ENCODE data around the gene SMTN. TPM values are rescaled to one million over a fixed set of nuclear protein-coding genes. Genes with fewer than 3 reads are reported as not detected.

SMTN gene
- polyA plus RNA-seq, 1 of the 3 experiments (the other 2 are of a cell fraction), result 30.4 TPM

- Histone ChIP-seq H3F3A (replicated peaks; ENCODE audit: insufficient read depth) (no peaks in the 10 kb centered on the region), H3K4me2 (no peak overlapping the region), H4K20me1 (ENCODE audit: insufficient read depth) (no peaks in the 10 kb centered on the region), H2AFZ (ENCODE audit: low read depth) (peak overlapping the region; percentile 76), H3K4me3 (ENCODE audit: low read depth in 2 of 2, low read length in 1 of 2) (no peak overlapping the region), H3K9ac (no peak overlapping the region), H3K27me3 (ENCODE audit: insufficient read depth) (no peaks in the 10 kb centered on the region), H3K79me2 (ENCODE audit: insufficient read depth) (no peaks in the 10 kb centered on the region), H3K27ac (ENCODE audit: low read depth in 2 of 2, low read length in 1 of 2) (no peak overlapping the region), H3K4me1 (ENCODE audit: control insufficient read depth in 1 of 2, insufficient read depth in 2 of 2, low read depth in 1 of 2, low read length in 1 of 2) (peaks cover 0 to 4% of the 10 kb centered on the region in 2 experiments; a peak in 1 of 4 replicates), H3K9me3 (0 out of 2 replicates have a peak, but pooled peaks cover 4% of the 10 kb centered on the region), H3K36me3 (replicated peaks in 1 of 2; ENCODE audit: control insufficient read depth in 1 of 2, insufficient read depth in 2 of 2, low read length in 1 of 2) (no peaks in the 10 kb centered on the region), H3K9me2 (no peaks in the 10 kb centered on the region)
- no peak for DNase-seq
- 100% methylated on average over 1 of the region's 1 CpG for WGBS (ENCODE audit: low lambda C conversion rate)
- ChIA-PET POLR2A (no interaction called here), CTCF (interaction anchor here (0.5 to 6.6 kb wide), 23 partner anchors 9 to 385 kb away, joined by 3 to 53 read pairs (median 4); partner anchors contain the start of genes PLA2G3, RNF185 and SELENOM)
- no peak for TF ChIP-seq MEF2A (IDR thresholded peaks at IDR 0.05; ENCODE audit: borderline replicate concordance, low read depth)
- TF ChIP-seq EP300 (IDR thresholded peaks at IDR 0.05; ENCODE audit: borderline replicate concordance in 1 of 2, low read depth in 1 of 2, low read length in 1 of 2), result no peak
- no peak for TF ChIP-seq FOXJ3 (CRISPR knock-in tag; IDR thresholded peaks at IDR 0.05)
- no peak for TF ChIP-seq CHD2 (IDR thresholded peaks at IDR 0.05; ENCODE audit: low read length, partially characterized antibody)
- no peak for TF ChIP-seq USF1 (IDR thresholded peaks at IDR 0.05; ENCODE audit: borderline replicate concordance, low read depth)
- no peak for TF ChIP-seq RFX5 (IDR thresholded peaks at IDR 0.05; ENCODE audit: low read length)
- TF ChIP-seq NFIC (IDR thresholded peaks at IDR 0.05; ENCODE audit: borderline replicate concordance), result no peak
- TF ChIP-seq MXI1 (IDR thresholded peaks at IDR 0.05; ENCODE audit: low read depth, low read length), result no peak
- no peak for TF ChIP-seq TAF1 (IDR thresholded peaks at IDR 0.05; ENCODE audit: borderline replicate concordance, low read depth, low read length)
- TF ChIP-seq FOXM1 (IDR thresholded peaks at IDR 0.05; ENCODE audit: low read depth), result no peak
- TF ChIP-seq FOSL2 (IDR thresholded peaks at IDR 0.05; ENCODE audit: borderline replicate concordance, low read depth), result no peak
- no peak for TF ChIP-seq IRF3 (IDR thresholded peaks at IDR 0.05; ENCODE audit: low read depth, low read length)
- TF ChIP-seq MAX (IDR thresholded peaks at IDR 0.05; ENCODE audit: low read depth), result no peak
- no peak for TF ChIP-seq SIN3A (IDR thresholded peaks at IDR 0.05; ENCODE audit: borderline replicate concordance, low read depth, low read length)
- no peak for TF ChIP-seq ZBTB33 (IDR thresholded peaks at IDR 0.05; ENCODE audit: borderline replicate concordance, low read depth)
Observed at GRCh38 chr22:31148488-31148887, 67.4 kb downstream of the SMTN start.

All from SK-N-SH (cell line).